NCI-H146 treated with DMSO at 0.1 percent for 48 hours (cell line): ENCODE data around the gene KLHL2.
"Not testable (repeated sequence)": the region's sequence is repeated elsewhere in the genome, so short reads cannot be mapped to it uniquely, and the experiment has no call there.

Experiments used
- DNase-seq: peaks from one replicate; lab custom pipeline; 2025; ENCODE audit not compliant: unreplicated experiment; lab: John Stamatoyannopoulos, UW

Gene KLHL2

DNA sequence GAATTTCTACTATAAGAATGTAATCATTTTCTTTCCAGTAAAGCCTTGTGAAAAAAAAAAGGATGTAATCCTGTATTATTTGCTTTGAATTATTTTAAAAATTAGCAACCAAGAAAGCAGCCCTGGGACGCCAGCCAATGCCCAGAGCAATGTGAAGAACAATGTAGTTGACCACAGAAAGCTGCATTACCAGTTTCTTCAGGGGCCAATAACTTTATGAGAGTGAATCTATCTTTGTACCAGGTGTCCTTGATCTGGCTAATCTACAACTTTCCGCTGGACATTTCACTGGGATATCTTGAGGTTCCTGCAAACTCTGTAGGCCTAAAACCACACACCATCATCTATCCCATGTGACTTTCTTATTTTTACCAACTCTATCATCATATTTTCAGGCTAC, 7.6 kb upstream of the KLHL2 start:
- DNase-seq: no peak

DNA sequence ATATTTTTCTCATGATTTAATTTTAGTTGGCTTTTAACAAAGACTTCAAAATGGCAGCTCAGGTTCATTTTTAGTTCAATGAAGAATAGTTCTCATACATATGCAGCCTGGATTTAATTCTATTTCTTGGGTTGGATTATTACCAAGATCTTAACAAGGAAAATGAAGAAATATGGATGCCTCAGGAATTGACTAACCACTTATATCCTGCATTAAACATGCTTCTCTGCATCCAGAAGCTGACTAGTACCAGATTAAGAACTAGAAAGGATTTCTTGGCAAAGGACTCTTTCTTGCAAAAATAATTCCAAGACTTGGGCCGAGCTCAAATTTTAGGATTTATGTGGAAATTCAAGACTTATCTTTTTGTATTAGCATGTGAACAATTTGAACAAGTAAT, 5.6 kb upstream of the KLHL2 start:
- no peak for DNase-seq

DNA sequence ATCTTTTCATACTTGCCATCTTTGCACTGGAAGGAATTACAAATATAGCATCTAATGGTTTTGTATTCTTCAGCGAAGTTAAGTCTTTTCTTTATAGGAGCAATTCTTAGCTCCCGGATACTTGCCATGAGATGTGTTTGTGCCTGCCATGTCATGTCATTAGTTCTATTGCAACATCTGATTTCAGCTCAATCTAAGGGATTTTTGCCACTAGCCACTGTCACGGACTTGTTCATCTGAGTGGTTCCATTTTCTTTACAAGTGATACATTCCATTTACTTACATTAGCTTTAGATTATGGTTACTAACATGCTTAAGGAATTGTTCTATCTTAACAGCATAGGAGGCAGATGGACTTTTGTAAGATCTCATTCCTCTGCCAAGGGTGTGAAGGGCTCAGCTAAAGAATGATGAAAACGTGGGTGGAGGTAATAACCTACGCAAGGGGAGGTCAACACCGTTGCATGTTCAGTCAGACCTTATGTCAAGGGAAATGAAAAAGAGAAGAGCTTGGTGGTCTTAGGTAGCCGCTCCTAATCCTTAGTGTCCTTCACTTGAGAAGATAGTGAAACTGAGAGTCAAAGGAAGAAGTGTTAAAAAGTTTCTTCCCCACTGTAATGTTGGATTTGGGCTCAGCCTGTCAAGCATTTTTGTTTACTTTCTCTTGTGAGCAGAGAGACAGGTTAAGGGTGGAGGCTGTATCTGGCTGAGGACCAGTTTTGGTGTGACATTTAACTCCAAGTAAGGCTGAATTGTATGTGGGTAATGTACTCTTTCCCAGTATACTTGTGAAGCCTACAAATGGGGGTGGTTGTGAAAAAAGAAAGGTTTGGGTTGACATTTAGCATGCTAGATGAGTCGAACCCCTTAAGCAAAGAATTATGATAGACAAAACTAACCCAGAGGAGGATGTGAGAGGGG, 3.6 kb upstream of the KLHL2 start:
- no peak for DNase-seq

DNA sequence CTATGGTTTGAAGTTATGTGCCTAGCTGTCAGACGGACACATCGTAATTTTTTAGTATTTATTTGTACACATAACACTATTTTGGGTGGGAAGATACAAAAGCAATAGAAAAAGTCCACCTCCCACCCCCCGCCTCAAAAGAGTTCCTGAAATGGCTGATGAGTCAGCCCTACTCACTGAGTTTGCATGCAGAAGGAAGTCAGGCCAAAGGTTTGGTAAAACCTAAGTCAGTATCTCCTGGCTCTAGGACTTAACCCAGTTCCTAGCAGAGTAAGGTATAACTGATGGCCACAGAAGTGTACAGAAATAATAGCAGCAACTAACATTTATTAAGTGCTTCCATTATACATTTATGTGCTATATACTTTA, 2.9 kb upstream of the KLHL2 start:
- DNase-seq: no peak

DNA sequence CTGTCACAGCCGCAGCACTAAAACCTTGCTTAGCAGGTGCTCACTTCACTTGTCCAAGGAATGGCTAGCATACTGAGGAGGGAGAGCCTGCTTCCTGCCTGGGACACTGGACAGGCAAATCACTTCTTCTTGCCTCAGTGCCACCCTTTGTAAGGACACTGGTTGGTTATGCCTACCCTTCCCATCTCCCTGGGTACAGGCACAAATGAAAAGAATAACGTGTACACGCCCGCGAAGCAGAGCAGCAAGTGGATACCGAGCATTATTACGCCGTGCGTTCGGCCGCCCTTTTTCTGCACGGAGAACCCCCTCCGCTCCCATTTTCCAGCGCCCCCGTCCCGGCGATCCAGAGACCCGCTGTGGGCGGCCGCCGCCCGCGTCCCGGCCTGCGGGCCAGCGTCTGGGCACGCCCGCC, 338 bp upstream of the KLHL2 start:
- no peak for DNase-seq

DNA sequence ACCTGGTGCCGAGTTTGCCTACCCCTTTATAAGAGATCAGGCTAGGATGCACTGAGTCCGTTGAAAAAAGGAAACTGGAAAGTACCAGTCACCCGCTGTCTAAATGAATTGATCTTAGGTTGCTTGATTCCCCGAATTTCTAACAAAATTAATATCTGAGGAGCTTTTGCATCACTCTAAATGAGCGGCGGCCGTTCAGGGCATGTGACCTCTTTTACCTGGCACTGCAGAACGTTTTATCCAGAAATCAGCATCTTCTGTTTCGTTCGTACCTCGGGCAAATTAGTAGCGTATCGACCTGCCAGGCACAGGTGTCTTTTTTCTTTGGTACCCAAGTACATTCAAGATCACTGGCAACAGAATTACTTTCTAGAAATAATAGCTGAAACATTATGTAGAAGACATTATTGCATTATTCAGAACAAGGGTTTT, 876 bp downstream of the KLHL2 start:
- DNase-seq: no peak

DNA sequence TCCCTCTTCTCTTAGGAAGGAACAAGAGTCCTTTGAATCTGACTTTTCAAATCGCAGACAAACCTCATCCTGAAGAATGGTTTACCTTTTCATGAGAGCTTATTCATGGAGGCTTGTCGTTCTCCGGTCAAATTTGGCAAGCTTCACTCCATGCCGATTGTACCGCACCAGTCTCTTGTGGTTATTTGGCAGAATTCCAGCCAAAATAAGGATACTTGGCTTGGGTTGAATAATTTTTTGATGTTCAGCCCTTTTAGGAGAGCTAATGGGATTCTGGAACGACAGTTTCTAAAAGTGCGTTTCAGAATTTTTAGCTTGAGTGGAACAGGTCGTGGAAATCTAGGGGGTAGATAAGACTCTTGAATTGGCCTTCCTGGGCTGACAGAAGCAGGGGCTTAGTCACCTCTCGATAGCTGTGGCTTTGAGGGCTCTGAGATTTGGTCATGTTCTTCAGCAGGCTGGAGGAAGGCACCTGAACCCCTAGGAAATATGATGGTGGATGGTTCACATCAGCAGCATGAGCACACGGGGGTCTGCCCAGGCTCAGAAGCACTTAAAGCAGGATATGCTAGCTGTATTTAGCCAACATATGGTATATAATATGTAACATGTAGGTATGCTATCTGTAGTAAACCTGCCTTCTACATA, 1.5 kb downstream of the KLHL2 start:
- no peak for DNase-seq

DNA sequence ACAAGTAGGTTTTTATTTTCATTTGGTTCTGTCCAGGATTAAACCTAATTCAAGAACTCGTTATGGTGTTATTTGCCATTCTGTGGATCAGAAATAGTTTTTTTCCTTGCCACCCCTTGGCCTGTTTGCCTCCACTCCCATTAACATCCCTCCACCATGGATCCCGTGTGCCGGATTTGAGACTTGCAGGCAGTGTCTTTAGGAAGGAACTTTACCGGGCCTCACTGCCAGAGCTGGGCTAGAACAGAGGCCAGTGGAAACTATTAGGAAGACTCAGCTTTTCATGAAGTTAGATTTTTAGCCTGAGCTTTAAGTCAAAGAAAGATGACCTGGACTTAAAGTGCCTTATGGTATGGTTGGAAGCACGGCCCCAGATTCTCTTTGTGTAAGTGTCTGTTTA, 2.4 kb downstream of the KLHL2 start:
- no peak for DNase-seq

DNA sequence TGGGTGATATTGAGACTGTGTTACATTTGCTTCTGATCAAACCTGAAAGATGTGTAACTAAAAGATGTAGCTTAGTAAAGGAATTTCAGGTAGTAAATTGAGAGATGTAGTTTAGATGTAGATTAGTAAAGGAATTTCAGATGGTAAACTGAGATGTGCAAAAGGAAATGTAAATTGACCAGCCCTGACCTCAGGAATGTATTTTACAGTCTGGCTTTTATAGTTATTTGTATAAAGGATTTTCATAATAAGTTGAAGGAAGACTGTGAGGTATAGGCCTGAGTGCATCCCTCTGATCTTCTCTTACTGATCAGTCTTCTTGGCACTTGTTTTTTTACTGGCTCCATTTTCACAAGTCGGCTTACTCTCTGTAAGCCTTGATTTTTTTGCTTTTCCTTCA, 3.2 kb downstream of the KLHL2 start:
- no peak for DNase-seq

DNA sequence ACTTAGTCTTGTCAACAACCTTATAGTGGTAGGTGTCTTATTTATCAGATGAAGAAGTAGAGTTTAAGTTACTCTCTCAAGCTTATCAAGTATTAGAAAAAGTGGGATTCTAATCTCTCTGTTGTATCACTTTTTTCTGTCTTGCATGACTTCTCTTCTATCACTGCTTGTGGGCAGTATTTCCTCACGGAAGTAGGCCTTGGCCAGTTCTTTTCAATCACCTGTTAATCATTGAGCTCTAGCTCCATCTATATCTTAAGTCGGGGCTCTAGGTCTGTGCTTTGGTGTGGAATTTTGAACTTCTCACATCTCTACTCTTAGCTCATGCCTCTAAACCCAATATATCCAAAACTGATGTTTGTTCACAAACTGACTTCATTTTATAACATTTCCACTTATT, 5.3 kb downstream of the KLHL2 start:
- not testable (repeated sequence) for DNase-seq

DNA sequence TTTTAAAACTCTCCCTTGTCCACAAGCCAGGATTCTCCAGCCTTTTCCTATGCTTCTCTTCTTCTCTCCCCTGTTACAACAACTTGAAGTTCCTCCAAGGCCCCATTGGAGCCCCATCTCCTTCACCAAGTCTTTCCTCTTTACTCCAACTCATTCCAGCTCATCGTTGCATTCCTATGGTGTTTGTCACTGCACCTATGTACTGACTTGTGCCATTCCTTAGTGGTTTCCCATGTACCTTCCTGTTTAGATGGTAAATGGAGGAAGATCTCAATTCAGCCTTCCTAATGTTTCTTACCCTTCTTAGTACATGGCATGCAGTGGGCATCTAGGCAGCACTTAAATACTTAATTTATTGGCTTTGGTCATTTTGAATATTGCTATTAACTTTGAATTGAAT, 6.0 kb downstream of the KLHL2 start:
- not testable (repeated sequence) for DNase-seq

DNA sequence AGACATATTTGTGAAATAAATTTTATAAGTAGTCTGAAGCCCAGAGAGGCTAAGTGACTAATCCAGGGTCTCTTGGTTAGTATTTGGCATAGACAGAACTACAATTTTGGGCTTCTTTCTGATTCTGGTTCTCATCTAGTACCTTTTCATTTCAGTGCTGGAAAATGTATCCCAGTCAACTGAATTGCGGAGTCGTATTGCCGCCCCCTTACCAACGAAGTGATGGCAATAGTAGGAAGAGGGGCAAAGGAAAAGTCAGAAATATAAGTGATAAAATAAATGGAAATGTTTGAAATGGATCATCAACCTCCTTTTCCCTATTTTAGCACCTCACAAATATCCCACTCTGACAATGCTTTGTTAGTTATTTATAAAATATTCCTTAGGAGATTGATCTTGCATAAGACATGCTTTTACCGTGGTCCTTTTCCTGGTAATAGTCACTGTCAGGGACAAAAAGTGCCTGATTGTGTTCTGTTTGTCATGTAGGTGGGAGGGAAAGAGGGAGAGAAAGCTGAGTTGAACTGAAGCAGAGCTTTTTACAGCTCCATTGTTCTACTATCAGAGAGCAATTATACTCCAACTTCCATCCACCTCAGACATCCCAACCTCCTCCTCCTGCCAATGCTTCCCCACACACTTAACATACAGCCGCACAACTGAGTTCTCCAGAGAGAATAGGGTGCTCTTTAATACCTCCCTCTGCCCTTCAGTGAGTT, 6.8 kb downstream of the KLHL2 start:
- DNase-seq: not testable (repeated sequence)

DNA sequence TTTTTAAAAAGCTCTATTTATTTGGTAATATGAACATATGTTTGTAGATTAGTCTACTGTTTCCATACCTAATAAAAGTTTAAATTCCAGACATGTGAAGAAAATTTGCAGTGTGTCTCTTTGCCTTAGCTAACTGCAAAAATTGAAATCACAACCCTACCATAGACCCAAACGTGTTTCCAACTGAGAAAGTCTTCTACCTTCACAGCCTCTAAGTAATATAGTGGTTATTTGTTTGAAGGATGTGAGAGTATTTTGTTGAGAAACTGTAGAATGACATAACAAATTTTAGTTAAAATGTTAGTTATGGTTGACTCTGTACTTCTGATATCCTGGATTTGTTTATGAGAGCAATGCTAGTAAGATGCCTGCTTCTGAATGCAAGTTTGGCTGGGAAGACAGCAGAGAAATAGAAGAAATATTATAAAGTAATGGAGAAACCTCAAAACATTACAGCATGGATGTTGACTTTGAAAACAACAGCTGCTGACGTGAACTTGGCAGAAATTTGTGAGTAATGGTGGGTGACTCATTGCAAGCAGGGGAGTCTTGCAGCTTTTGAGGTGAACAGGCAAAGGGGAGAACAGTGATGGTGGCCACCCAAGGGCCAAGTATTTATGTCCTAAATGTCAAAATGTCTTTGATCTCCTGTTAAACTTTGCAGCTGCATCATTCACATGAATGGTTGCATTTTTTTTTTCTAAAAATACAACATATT, 7.8 kb downstream of the KLHL2 start:
- DNase-seq: not testable (repeated sequence)

DNA sequence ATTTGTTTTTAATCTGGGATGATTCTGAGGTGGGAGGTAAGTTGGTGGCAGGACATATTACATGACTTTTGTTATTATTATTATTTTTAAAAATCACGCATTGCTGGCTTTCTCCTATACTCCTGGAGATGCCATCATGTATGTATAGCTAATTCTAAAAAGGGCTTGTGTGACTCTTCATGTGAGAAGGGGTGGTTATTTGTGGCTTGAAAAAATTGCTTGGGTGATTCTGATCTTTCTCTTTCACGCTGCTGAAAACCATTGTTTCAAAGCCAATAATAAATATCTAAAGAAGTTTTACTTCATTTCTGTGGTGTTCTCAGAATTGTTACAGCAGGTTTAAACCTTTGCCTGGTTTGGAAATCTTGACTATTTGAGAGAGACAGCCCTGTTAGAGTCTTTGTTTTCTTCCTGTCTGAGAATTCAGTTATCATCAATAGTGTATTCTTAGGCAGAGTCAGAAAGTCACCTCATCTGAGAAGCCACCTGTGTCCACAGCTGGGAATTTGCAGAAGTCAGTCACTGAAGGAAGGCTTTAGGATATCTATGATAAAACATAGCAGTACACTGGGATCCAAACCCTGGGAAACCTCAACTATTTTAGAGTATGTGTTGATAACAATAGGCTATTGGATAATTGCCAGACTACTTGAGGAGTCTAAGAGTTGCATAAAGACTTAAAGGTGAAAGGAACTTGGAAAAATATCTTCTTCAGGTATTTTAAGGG, 8.6 kb downstream of the KLHL2 start:
- not testable (repeated sequence) for DNase-seq

DNA sequence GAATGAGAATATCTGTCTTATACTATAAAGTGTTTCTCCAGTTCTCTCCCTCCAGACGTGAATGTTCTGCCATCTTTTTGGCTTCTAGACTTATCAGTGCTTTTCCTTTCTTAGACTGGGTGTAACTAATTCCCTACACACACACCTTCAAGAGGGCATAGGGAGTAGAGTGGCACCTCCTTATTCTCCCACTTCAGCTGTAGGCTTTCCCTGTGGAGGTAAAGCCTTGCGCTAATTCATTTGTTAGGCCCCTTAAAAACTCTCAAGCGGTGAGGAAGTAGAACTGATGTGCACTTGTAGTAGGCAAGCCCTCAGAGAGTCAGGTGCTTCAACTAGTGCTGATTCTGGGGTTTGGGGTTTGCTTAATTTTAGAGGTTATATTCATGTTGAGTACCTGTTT, 10.0 kb downstream of the KLHL2 start:
- DNase-seq: no peak

DNA sequence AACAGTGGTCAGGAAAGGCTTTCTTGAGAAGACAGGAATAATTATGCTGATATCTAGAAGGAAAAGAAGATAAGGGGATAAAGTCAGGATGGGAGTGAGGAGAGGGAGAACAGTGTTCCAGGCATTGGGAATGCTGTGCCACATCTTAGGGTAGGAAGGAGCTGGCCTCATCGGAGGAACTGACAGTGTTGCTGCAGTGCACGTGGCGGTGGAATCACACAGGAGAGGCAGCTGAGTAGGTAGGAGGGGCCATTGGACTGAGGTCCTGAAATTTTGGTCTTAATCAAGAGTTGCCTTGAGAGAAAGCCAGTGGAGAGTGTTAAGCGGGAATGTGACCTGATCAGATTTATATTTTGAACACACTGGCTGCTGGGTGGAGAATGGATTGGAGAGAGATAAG, 13.9 kb downstream of the KLHL2 start:
- not testable (repeated sequence) for DNase-seq

DNA sequence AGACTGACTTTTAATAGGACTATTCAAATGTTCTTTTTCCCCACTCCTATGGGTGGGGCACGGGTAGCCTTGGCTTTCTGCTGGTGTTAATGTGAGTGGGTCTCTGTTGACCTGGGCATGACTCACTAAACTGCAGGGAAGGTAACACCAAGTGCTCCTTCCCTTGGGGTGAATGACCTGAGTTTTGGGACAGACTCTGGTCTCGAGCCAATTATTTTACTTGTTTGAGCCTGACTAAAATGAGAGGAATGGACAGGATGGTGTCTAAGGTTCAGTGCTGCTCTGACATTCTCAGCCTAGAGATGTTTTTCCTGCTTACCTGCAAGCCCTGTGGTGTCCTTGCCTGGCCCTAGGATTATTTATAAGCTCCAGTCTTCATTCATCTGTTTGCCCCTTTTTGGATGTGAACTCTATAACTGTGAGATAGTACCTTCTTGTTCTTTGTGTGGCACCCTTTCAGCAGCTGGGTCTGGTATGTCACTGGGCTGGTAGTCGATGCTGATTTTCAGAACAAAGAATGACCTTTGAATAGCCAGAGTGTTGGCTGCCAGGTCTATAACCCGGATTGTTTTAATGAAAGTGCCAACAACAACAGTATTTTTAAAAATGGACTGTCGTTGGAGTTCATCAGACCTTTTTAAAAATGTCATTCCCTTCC, 14.8 kb downstream of the KLHL2 start:
- DNase-seq: not testable (repeated sequence)

DNA sequence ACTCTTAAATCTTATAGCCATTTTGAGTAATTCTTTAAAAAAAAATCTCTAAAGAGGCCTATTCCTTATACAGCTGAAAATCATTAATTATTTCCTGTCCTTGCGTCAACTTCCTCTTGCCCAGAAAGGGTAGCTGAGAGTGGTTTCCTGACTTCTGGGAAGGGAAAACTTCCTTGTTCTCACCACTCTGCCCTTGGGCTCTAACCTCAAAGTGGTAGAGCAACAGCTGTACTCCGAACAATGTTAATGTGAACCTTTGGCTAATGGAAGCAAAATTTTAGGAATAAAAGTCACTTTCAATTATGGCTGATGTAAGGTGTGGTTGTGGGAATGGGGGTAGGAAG, 15.3 kb downstream of the KLHL2 start:
- DNase-seq: no peak

DNA sequence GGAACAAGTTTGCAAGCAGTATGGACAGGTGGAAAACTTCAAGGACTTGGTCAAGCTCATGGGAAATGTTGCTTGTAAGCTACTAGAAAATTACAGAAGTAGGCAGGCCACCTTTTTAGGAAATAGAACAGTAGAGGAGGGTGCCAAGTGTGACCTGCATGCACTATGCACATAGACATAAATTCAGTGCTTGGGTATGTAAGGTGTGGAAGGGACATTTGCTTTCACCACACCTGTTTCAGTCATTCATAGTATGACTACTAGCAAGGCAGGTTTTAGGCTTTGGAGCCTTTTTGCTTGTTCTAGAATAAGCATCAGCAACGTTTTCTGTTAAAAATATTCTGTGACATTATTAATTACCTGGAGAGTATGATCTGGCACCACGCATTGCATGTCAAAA, 20.0 kb downstream of the KLHL2 start:
- DNase-seq: not testable (repeated sequence)
